GM21390 (cell line): ENCODE data around the gene PANX2.
"Not testable (repeated sequence)": the region's sequence is repeated elsewhere in the genome, so short reads cannot be mapped to it uniquely, and the experiment has no call there.

Source experiments
- ATAC-seq: cut with Tn5 transposase; IDR thresholded peaks from one replicate; pipeline ENCODE4 v1.9.1; 2021; ENCODE audit not compliant: unreplicated experiment

PANX2 gene

DNA sequence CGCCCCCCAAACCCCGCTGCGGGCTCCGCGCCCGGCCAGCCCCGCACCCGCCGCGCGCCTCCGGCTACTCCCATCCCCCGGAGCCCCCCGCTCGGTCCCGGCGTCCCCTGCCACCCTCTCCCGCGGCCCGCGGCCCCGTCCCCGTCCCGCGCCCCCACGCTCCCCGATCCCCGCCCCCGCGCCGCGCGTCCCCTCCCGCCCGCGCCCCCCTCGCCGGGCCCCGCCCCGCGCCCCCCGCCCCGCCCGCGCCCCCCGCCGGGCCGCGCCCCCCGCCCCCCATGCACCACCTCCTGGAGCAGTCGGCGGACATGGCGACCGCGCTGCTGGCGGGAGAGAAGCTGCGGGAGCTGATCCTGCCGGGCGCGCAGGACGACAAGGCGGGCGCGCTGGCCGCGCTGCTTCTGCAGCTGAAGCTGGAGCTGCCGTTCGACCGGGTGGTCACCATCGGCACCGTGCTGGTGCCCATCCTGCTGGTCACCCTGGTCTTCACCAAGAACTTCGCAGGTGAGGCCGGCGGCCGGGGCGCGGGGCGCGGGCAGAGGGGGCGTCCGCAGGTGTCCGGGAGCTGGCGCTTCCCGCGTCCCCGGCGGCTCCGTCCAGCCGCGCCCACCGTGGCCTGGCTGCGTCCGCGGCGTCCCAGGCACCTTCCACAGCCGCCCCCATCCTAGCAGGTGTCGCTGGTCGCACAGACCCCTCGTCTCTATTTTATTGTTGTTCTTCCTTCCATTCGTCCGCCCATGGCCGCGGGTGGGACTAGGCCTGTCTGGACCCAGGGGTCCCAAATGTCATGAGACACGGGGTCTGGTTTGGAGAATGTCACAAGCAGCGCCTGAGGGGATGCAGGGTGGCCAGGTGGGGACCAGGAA, at the start of gene PANX2:
PANX2 (plus strand) TSS at position 279 of the 866 bp plus-strand sequence; CDS start at position 279, 0 bp downstream.
- ATAC-seq, result no peak

DNA sequence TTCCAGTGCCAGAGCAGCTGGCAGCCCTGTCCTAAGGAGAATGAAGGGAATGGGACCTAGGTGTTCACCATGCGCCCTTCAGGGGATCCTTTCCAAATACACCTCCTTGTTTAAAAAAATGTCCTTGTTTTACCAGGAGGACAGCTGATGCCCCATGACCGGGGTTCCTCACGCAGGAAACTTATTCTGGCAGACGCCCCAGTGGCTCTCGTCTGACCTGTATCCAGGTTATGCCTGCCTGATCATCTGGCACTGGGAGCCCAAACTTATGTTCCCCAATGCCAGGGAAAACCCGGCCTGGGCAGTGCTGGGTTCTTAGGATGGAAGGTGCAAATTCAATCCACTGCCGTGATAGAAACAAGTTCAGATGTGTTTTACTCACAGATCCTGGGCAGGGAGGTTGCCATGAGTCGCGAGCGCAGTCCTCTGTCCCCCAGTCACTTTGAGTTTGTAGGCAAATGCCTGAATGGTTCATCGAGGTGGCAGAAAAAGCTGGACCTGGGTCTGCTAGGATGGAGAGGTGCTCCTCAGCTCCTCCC, 49.3 kb upstream of the PANX2 start:
- ATAC-seq, result no peak

DNA sequence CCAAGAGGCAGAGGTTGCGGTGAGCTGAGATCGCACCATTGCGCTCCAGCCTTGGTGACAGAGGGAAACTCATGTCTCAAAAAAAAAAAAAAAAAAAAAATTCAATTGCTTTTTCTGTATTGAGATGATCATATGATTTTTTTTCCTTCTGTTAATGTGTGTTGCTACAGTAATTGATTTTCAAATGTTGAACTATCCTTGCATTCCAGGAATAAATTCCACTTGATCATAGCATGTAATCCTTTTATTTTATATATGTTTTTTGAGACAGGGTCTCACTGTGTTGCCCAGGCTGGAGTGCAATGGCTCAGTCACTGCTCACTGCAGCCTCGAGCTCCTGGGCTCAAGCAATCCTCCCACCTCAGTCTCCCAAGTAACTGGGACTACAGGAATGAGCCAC, 47.4 kb upstream of the PANX2 start:
- ATAC-seq, result no peak

DNA sequence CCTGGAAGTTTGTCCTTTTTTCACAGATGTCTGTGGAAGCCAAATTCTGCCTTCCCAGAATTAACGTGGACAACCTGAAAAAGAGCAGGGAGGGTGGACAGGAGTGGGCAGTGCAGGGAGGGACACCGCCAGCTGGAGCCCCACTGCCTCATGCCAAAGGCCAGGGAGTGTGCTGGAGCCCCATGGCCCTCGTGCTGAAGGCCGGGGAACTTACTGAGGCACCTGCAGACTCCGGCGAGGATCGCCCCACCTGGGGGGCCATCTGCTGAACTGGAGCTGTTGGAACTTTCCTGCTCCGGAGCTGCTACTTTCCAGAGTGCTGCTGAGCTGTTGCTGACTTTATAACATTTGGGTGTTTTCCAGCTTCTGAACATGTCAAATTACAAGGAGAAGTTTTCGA, 45.5 kb upstream of the PANX2 start:
- ATAC-seq, result no peak

DNA sequence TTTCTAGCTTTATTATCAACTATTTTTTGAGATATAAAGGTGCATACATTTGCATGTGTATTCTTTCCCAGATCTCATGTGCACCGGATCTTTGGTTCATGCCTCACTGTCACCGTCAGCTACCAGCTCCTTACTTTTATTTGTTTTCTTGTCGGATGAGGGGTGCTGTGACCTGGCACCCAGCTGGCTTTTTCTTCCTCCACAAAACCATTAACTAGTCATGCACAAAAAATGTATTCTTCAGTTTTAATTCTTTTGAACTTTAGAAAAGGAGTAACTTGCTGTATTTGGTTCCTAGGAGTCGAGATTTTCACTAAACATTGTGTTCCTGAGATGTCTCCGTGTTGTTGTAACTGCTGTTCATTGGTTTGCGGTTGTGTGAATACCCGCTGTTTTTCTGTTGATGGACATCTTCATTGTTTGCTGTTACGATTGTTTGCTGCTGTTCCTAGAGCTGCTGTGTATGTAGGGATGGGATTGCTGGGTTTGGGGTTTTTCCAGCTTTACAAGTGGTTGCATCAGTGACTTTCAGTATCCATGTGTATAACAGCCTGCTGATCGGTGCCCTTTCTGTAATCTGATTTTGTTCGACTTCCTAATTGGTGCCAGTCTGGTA, 41.3 kb upstream of the PANX2 start:
- ATAC-seq, result no peak

DNA sequence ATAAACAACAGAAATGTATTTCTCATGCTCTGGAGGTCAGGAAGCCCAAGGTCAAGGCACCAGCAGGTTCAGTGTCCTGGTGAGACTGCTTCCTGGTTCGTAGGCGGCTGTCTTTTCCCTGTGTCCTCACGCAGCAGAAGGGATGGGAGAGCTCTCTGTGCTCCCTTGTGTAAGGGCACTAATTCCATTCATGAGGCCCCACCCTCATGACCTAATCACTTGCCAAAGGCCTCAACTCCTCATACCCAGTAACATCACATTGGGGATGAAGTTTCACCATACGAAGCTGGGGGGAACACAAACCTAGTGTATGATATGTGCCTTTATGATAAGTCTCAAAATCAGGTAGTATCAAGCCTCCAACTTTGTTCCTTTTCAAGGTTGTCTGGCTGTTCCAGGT, 38.6 kb upstream of the PANX2 start:
- no peak for ATAC-seq

GRCh38 chr22:50134481-50134880, 36.0 kb upstream of the PANX2 start:
- ATAC-seq, result no peak

DNA sequence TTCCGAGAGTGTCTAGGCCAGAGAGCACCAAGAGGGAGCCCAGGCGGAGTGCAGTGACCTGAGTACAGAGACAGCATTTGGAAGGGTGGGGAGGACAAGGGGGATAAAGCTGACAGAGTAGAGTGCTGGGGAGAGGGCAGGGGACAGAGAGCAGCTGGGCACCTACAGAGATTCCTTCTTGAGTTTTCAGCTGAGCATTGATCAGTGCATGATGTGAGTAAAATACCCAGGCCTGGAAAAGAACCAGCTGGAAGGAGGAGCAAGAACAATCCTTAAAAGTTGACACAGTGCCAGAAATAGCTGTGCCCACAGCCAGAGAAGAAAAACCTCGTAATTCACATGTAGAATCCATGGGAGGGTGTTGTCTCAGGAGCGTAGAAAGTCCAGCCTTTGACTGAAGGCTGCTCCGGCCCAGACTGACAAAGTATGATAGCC, 33.9 kb upstream of the PANX2 start:
- ATAC-seq, result no peak

DNA sequence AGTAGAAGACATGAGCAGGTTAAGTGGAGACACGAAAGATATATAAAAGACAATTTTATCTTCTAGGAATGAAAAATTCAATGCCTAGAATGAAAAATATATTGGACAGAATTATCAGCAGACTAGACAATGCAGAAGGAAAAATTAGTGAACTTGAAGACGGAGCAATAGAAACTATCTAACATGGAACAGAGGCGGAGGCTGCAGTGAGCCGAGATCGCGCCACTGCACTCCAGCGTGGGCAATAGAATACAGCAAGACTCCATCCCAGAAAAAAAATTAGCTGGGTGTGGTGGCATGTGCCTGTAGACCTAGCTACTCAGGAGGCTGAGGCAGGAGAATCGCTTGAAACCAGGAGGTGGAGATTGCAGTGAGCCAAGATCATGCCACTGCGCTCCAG, 33.3 kb upstream of the PANX2 start:
- ATAC-seq, result not testable (repeated sequence)

- no peak for ATAC-seq
Observed at GRCh38 chr22:50138041-50138440, 32.5 kb upstream of the PANX2 start.

DNA sequence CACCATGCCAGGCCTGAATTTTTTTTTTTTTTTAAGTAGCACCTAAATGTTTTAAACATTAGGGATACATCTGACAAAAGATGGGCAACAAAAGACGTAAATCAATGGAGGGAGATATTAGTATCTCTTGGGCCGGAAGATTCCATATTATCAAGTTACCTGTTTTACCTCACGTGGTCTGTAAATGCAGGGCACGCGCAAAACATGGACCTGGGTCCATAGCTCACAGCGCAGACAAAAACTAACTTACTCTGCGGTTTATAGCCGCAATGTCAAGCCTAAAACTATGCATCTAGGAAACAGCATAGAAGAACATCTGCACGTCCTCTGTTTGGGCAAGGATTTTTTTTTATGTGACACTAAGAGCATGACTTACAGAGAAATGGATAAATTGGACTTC, 31.5 kb upstream of the PANX2 start:
- ATAC-seq, result no peak

DNA sequence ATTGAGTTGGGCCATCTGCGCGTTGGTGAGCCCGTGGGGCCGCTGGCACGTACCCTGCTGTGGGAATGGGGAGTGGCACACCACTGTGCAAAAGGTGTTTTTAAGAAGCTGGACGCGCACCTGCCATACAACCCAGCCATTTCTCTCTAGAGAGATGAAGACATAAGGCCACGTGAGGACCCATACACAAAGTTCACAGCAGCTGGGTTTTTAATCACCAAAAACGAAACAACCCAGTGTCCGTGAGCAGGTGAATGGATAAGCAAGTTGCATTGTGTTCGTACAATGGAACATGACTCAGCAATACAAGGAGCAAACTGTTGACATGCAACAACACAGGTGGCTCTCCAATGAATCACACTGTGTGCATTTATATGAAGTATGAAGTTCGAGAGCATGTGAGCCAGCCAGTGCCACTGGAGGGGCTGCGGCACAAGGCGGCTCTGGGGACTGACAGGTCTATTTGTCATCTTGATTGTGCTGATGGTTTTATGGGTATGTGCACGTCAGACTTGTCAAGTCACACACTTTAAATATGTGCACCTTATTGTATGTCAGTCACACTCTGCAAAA, 30.6 kb upstream of the PANX2 start:
- no peak for ATAC-seq

DNA sequence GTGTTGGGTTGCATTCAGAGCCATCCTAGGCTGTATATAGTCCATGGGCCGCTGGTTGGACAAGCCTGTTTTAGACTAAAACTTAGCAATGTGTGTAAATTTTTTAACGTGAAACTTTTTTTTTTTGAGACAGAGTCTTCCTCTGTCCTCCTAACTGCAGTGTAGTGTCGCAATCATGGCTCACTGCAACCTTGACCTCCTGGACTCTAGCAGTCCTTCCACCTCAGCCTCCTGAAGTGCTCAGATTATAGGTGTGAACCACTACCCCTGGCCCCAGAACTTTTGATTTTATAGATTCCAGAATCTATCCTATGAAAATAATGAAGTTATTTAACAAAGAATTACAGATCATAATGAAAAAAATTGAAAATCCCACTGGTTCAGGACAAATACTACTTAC, 29.9 kb upstream of the PANX2 start:
- ATAC-seq, result no peak

DNA sequence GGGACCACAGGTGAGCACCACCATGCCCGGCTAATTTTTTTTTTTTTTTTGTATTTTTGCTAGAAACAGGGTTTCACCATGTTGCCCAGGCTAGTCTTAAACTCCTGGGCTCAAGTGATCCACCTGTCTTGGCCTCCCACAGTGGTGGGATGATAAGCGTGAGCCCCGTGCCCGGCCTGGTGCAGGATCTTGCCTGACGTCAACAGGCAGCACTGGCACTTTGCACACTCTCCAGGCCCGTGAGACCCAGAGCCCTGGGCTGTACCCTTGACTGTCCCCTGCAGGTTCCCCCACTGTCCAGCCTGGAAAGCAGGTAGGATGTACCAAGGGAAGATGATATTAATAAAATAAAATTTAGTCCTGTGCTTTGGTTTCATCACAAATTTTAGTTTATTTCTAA, 29.1 kb upstream of the PANX2 start:
- no peak for ATAC-seq

DNA sequence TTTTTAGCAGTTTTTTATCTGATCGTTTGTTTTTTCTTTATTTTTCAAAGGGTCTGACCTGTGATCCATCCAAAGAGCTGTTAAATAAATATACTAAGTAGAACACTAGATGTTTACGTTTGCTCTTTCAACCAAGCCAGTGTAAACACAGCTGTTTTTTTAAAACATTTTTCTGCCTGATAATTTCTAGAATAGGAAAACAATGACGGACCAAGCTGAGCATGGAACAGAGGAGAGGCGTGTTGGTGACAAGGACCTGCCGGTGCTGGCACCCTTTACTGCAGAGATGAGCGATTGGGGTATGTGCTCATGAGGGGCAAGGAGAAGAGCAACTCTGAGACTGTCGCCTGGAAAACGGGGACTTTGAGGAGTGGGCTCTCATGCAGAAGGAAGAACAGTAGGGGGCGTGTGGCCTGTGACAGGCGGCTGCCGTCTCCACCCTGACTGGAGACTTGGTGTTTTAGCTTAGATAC, 28.6 kb upstream of the PANX2 start:
- ATAC-seq, result no peak

- ATAC-seq, result no peak
Observed at GRCh38 chr22:50143096-50143495, 27.4 kb upstream of the PANX2 start.

DNA sequence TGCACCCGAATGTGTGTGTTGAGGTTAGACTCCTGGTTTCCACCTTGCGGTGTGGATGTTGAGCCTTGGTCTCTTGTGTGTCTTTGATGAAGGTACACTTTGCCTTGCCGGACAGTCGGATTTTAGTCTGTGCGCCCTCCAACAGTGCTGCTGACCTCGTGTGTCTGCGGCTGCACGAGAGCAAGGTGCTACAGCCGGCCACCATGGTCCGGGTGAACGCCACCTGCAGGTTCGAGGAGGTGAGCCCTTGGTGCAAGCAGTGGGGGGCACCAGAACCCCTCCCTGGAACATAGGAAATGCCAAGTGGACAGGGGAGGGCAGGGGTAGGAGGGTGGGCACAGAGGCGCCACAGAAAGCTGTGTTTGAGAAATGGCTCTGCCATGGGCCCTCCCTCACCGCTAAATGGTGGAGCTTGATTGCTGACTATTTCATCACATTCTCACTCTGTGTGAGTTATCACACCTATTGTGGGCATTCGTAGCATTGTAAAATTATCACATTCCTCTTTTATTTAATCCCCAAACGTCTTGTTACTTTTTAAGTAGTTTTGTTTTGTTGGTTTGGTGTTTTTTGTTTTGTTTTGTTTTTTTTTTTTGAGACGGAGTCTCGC, 26.4 kb upstream of the PANX2 start:
- no peak for ATAC-seq

DNA sequence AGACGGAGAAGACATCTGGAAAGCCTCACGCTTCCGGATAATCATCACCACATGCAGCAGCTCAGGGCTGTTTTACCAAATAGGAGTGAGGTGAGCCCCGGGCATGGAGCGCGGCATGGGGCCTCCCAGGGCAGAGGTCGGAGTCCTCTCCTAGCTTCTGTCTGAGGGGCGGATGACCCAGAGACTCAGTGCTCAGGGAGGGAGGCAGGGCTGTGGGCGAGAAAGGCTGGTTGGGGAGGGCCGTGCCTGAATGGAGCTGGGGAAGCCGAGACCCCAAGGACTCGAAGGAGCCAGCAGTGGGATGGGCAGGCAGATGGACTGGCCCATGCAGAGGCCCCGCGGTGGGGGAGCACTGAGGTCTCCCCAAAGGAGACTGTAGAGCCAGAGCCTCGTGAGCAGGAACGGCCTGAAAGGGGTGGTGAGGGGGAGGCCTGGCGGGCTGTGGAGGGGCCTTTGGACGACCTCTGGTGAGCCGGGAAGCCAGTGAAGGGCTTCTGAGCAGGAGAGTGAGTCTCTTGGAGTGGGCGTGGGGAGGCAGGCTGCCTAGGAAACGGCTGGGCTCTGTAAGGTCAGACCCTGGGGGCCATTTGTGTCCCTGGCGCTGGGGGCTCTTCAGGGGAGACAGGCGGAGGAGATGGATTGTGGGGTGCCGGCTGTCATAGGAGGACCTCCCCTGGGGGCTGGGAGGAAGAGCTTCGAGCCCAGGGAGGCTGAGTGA, 24.7 kb upstream of the PANX2 start:
- no peak for ATAC-seq

DNA sequence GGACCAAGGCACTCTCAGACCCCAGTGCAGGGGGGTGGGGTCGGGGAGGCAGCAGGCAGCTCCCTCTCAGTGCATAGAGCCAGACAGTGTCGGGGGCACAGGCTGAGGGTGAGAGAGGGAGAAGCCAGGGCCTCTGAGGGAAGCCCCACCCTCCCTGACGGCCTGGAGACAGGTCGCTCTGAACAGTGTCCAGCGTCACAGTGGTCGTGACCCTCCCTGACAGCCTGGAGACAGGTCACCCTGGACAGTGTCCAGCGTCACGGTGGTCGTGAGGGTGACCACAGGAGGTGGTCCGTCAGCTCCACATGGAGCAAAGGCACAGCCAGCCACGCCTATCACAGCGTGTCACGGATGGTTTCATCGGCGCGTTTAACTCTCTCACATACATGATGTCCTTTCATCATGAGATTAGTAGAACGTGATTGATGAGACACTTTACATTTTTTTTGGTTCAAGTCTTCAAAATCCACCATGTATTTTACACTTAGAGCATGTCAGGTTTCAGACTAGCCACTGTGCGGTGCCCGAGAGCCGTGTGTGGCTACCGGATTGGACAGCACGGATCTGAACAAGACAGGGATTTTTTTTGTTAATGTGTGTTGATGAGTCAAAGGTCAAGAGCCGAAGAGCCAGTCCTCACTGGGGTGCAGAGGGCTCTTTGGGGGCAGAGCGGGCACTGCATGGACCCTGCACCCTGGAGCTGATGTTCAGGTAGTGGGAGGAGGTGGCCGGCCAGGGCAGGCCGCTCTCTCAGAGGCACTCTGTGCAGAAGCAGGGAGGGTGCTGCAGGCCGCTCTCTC, 23.9 kb upstream of the PANX2 start:
- ATAC-seq, result no peak
